ENCODE measurements around the gene CPXM1.

The CPXM1 gene

GRCh38 chr20:2763186-2763585 is 37.2 kb downstream of the CPXM1 start:
- Histone ChIP-seq H3K9me2 (replicated peaks; ENCODE audit: insufficient read depth, low read length) (no peaks in the 10 kb centered on the region), H3K9ac (ENCODE audit: low read length) (no peak overlapping the region), H2AFZ (ENCODE audit: low read depth, low read length, severe bottlenecking) (no peak overlapping the region), H4K20me1 (ENCODE audit: low read depth, low read length) (no peaks in the 10 kb centered on the region), H3K27ac (ENCODE audit: low read depth, low read length) (no peak overlapping the region), H3F3A (ENCODE audit: insufficient read depth) (no peaks in the 10 kb centered on the region), H3K36me3 (ENCODE audit: low read length) (no peaks in the 10 kb centered on the region), H3K27me3 (ENCODE audit: low read length) (peaks cover 3% of the 10 kb centered on the region; the same call in 1 of the 2 replicates), H3K79me2 (ENCODE audit: insufficient read depth, low read length) (no peaks in the 10 kb centered on the region), H3K4me3 (ENCODE audit: insufficient read depth, low read length, poor library complexity, severe bottlenecking) (no peak overlapping the region), H3K4me2 (ENCODE audit: low read depth, low read length, poor library complexity, severe bottlenecking) (no peak overlapping the region), H3K9me3 (ENCODE audit: insufficient read depth, low read length) (no peaks in the 10 kb centered on the region)
- no peak for TF ChIP-seq EZH2phosphoT487 (conservative IDR thresholded peaks at IDR 0.05; ENCODE audit: low read length)
- TF ChIP-seq, protein P1, sequence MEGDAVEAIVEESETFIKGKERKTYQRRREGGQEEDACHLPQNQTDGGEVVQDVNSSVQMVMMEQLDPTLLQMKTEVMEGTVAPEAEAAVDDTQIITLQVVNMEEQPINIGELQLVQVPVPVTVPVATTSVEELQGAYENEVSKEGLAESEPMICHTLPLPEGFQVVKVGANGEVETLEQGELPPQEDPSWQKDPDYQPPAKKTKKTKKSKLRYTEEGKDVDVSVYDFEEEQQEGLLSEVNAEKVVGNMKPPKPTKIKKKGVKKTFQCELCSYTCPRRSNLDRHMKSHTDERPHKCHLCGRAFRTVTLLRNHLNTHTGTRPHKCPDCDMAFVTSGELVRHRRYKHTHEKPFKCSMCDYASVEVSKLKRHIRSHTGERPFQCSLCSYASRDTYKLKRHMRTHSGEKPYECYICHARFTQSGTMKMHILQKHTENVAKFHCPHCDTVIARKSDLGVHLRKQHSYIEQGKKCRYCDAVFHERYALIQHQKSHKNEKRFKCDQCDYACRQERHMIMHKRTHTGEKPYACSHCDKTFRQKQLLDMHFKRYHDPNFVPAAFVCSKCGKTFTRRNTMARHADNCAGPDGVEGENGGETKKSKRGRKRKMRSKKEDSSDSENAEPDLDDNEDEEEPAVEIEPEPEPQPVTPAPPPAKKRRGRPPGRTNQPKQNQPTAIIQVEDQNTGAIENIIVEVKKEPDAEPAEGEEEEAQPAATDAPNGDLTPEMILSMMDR (IDR thresholded peaks at IDR 0.05; ENCODE audit: insufficient read depth, low read length, poor library complexity, severe bottlenecking): no peak

DNA sequence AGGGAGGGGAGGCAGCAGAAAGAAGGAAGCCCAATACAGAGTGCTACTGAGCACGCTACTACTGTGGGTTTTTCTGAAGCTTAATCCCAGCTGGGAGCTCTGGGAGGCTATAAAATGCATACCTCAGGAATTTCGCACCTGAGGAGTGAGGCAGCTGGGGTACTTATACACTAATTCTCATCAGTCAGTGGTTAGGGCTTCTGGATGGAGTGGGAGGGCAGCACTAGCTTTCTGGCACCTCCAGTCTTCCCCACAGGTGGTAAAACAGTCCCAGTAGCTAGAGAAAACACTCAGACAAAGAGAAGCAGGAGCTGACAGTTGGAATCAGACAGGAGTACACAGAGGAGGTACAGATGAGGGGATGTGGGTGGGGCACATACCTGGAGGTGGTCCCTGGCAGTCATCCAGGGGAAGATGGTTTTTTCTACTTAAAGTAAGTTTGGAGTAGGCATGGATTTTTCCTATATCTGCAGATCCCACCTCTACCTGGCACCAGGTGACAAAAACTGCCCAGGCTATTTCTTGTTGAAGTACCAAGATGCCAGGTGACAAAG is 37.8 kb downstream of the CPXM1 start:
- no peak overlapping the region for H2AFZ ChIP-seq (ENCODE audit: low read depth, low read length, severe bottlenecking)
- H3K4me3 ChIP-seq (ENCODE audit: insufficient read depth, low read length, poor library complexity, severe bottlenecking): no peak overlapping the region
- H3K36me3 ChIP-seq (ENCODE audit: low read length): no peaks in the 10 kb centered on the region
- no peak overlapping the region for H3K9ac ChIP-seq (ENCODE audit: low read length)
- H3K9me2 ChIP-seq (replicated peaks; ENCODE audit: insufficient read depth, low read length): no peaks in the 10 kb centered on the region
- no peak overlapping the region for H3K4me2 ChIP-seq (ENCODE audit: low read depth, low read length, poor library complexity, severe bottlenecking)
- H3K79me2 ChIP-seq (ENCODE audit: insufficient read depth, low read length): no peaks in the 10 kb centered on the region
- H3F3A ChIP-seq (ENCODE audit: insufficient read depth): no peaks in the 10 kb centered on the region
- peaks cover 1% of the 10 kb centered on the region; the same call in 1 of the 2 replicates for H3K27me3 ChIP-seq (ENCODE audit: low read length)
- TF ChIP-seq EZH2phosphoT487 (conservative IDR thresholded peaks at IDR 0.05; ENCODE audit: low read length): no peak
- TF ChIP-seq, protein P1 (IDR thresholded peaks at IDR 0.05; ENCODE audit: insufficient read depth, low read length, poor library complexity, severe bottlenecking): no peak
- H4K20me1 ChIP-seq (ENCODE audit: low read depth, low read length): no peaks in the 10 kb centered on the region
- no peak overlapping the region for H3K27ac ChIP-seq (ENCODE audit: low read depth, low read length)
- H3K9me3 ChIP-seq (ENCODE audit: insufficient read depth, low read length): no peaks in the 10 kb centered on the region

GRCh38 chr20:2761885-2762284 is 38.5 kb downstream of the CPXM1 start:
- Histone ChIP-seq H3K36me3 (ENCODE audit: low read length) (no peaks in the 10 kb centered on the region), H3F3A (ENCODE audit: insufficient read depth) (no peaks in the 10 kb centered on the region), H3K4me3 (ENCODE audit: insufficient read depth, low read length, poor library complexity, severe bottlenecking) (no peak overlapping the region), H3K4me2 (ENCODE audit: low read depth, low read length, poor library complexity, severe bottlenecking) (no peak overlapping the region), H3K79me2 (ENCODE audit: insufficient read depth, low read length) (no peaks in the 10 kb centered on the region), H2AFZ (ENCODE audit: low read depth, low read length, severe bottlenecking) (no peak overlapping the region), H3K9ac (ENCODE audit: low read length) (no peak overlapping the region), H3K9me2 (replicated peaks; ENCODE audit: insufficient read depth, low read length) (no peaks in the 10 kb centered on the region), H3K27ac (ENCODE audit: low read depth, low read length) (no peak overlapping the region), H3K9me3 (ENCODE audit: insufficient read depth, low read length) (no peaks in the 10 kb centered on the region), H4K20me1 (ENCODE audit: low read depth, low read length) (no peaks in the 10 kb centered on the region), H3K27me3 (ENCODE audit: low read length) (no peaks in the 10 kb centered on the region)
- TF ChIP-seq, protein P1 (IDR thresholded peaks at IDR 0.05; ENCODE audit: insufficient read depth, low read length, poor library complexity, severe bottlenecking): no peak
- TF ChIP-seq EZH2phosphoT487 (conservative IDR thresholded peaks at IDR 0.05; ENCODE audit: low read length): no peak
